Muscle of leg (tissue), 11 donors: ENCODE data around the gene ANKRD40CL. TPM values are rescaled to one million over a fixed set of nuclear protein-coding genes. Genes with fewer than 3 reads are reported as not detected.
A peak's percentile ranks its signal among the peaks of the same experiment; 100 is the strongest.
"Not testable (repeated sequence)": the region's sequence is repeated elsewhere in the genome, so short reads cannot be mapped to it uniquely, and the experiment has no call there.

ENCODE experiments used
- DNase-seq: peaks from one replicate; pipeline ENCODE4 v3.0.0; 2013
- H3K27ac ChIP-seq: one replicate; pipeline ENCODE4 v1.5.1; 2013; ENCODE audit warnings: mild to moderate bottlenecking, low read length, control low read depth
- H3K27me3 ChIP-seq: one replicate; pipeline ENCODE4 v1.6.1; 2013; ENCODE audit warnings: low read length; ENCODE audit not compliant: control insufficient read depth, insufficient read depth
- H3K36me3 ChIP-seq: one replicate; pipeline ENCODE4 v1.6.1; 2013; ENCODE audit warnings: low read length; ENCODE audit not compliant: control insufficient read depth, insufficient read depth
- H3K4me1 ChIP-seq: one replicate; pipeline ENCODE4 v1.6.1; 2013; ENCODE audit warnings: low read length; ENCODE audit not compliant: control insufficient read depth, insufficient read depth
- H3K4me3 ChIP-seq: one replicate; pipeline ENCODE4 v1.5.1; 2013; ENCODE audit warnings: low read length, control low read depth
- H3K9me3 ChIP-seq: replicated peaks from 2 replicates; pipeline ENCODE4 v1.6.1; 2013; ENCODE audit warnings: low read depth, low read length; ENCODE audit not compliant: control insufficient read depth
- WGBS: methylation state at CpG from one replicate; pipeline ENCODE4 v1.1.5; 2013; ENCODE audit warnings: missing lambda C conversion rate; ENCODE audit not compliant: insufficient coverage; 5-methylcytosine and 5-hydroxymethylcytosine counted together
- polyA plus RNA-seq, 8 donors: library from polyadenylated mRNA; unstranded; fragments of 120-200 nt; gene quantifications; one replicate each; pipeline versions ENCODE4 v1.2.1 to v1.2.3, GENCODE V29; 2013; ENCODE audit warnings: inconsistent platforms in 1 of 8, low replicate concordance in 1 of 8; ENCODE audit not compliant: insufficient read length in 8 of 8, insufficient read depth in 1 of 8
- total RNA-seq: library from RNA; stranded (reverse); fragments of 120-200 nt; gene quantifications from one replicate; pipeline ENCODE4 v1.2.4, GENCODE V29; 2013

Gene ANKRD40CL
- total and polyA plus RNA-seq, 9 donors: 0.21 to 0.56 (median 0.23) TPM; not detected in 4

- H3K27me3 ChIP-seq: no peaks in the 10 kb centered on the region
- H3K36me3 ChIP-seq: peaks cover 27% of the 10 kb centered on the region
- WGBS: 96% methylated on average over 2 of the region's 2 CpGs
- H3K4me1 ChIP-seq: no peaks in the 10 kb centered on the region
- H3K9me3 ChIP-seq: no peaks in the 10 kb centered on the region
- DNase-seq: no peak
- H3K27ac ChIP-seq: no peak overlapping the region
- H3K4me3 ChIP-seq: no peak overlapping the region
These were observed 30.1 kb downstream of the ANKRD40CL start for GRCh38 chr17:50737118-50737698.

GRCh38 chr17:50735287-50735686, 32.0 kb downstream of the ANKRD40CL start:
- Histone ChIP-seq H3K27me3 (no peaks in the 10 kb centered on the region), H3K4me1 (no peaks in the 10 kb centered on the region), H3K27ac (no peak overlapping the region), H3K4me3 (no peak overlapping the region), H3K36me3 (peaks cover 12% of the 10 kb centered on the region), H3K9me3 (no peaks in the 10 kb centered on the region)
- WGBS: 86% methylated on average over 1 of the region's 3 CpGs
- DNase-seq: no peak

- WGBS: 79% methylated on average over 4 of the region's 7 CpGs
- no peaks in the 10 kb centered on the region for H3K4me1 ChIP-seq
- H3K27ac ChIP-seq: no peak overlapping the region
These were observed 35.5 kb downstream of the ANKRD40CL start for GRCh38 chr17:50731575-50732460.

GRCh38 chr17:50728881-50729765, 38.2 kb downstream of the ANKRD40CL start:
- no peak overlapping the region for H3K4me3 ChIP-seq
- H3K4me1 ChIP-seq: peaks cover 3% of the 10 kb centered on the region
- no peaks in the 10 kb centered on the region for H3K27me3 ChIP-seq
- no peaks in the 10 kb centered on the region for H3K36me3 ChIP-seq
- no peaks in the 10 kb centered on the region for H3K9me3 ChIP-seq
- no peak for DNase-seq
- H3K27ac ChIP-seq: no peak overlapping the region
- no CpG with 5 or more reads among the region's 5 CpGs for WGBS

More at GRCh38 chr17:50731575-50732460, 35.5 kb downstream of the ANKRD40CL start:
- H3K4me3 ChIP-seq: no peak overlapping the region
- no peaks in the 10 kb centered on the region for H3K27me3 ChIP-seq
- no peaks in the 10 kb centered on the region for H3K9me3 ChIP-seq
- no peak for DNase-seq
- H3K36me3 ChIP-seq: no peaks in the 10 kb centered on the region

GRCh38 chr17:50728112-50728429, 39.2 kb downstream of the ANKRD40CL start:
- no peak overlapping the region for H3K27ac ChIP-seq
- H3K4me1 ChIP-seq: peaks cover 3% of the 10 kb centered on the region
- no CpG with 5 or more reads among the region's 2 CpGs for WGBS
- no peaks in the 10 kb centered on the region for H3K9me3 ChIP-seq
- DNase-seq: no peak
- no peaks in the 10 kb centered on the region for H3K27me3 ChIP-seq
- H3K4me3 ChIP-seq: no peak overlapping the region
- no peaks in the 10 kb centered on the region for H3K36me3 ChIP-seq

GRCh38 chr17:50725769-50726655, 41.3 kb downstream of the ANKRD40CL start:
- H3K4me3 ChIP-seq: no peak overlapping the region
- H3K4me1 ChIP-seq: peaks cover 6% of the 10 kb centered on the region
- H3K27me3 ChIP-seq: no peaks in the 10 kb centered on the region
- WGBS: 70% methylated on average over 6 of the region's 12 CpGs
- no peaks in the 10 kb centered on the region for H3K36me3 ChIP-seq
- DNase-seq: no peak
- no peak overlapping the region for H3K27ac ChIP-seq
- H3K9me3 ChIP-seq: no peaks in the 10 kb centered on the region

- not testable (repeated sequence) for H3K9me3 ChIP-seq, H3K27me3 ChIP-seq, H3K4me1 ChIP-seq, H3K36me3 ChIP-seq, DNase-seq, H3K4me3 ChIP-seq, H3K27ac ChIP-seq
- WGBS: 92% methylated on average over 2 of the region's 6 CpGs
These were observed 42.7 kb downstream of the ANKRD40CL start for GRCh38 chr17:50724622-50725021.

GRCh38 chr17:50722746-50723145, 44.6 kb downstream of the ANKRD40CL start:
- Histone ChIP-seq H3K9me3 (no peaks in the 10 kb centered on the region), H3K4me1 (peaks cover 11% of the 10 kb centered on the region), H3K27ac (no peak overlapping the region), H3K4me3 (no peak overlapping the region), H3K36me3 (no peaks in the 10 kb centered on the region), H3K27me3 (no peaks in the 10 kb centered on the region)
- DNase-seq: no peak
- WGBS: no CpG with 5 or more reads among the region's 3 CpGs

GRCh38 chr17:50721194-50722010, 45.9 kb downstream of the ANKRD40CL start:
- Histone ChIP-seq H3K27ac (no peak overlapping the region), H3K4me3 (peak overlapping the region; percentile 60), H3K9me3 (no peaks in the 10 kb centered on the region), H3K27me3 (no peaks in the 10 kb centered on the region), H3K36me3 (no peaks in the 10 kb centered on the region), H3K4me1 (peaks cover 10% of the 10 kb centered on the region)
- DNase-seq: no peak
- no CpG with 5 or more reads among the region's 7 CpGs for WGBS
